NCI-H146 treated with DMSO at 0.1 percent for 48 hours (cell line): Measurements from ENCODE around the gene RABEP2.
"Not testable (repeated sequence)": the region's sequence is repeated elsewhere in the genome, so short reads cannot be mapped to it uniquely, and the experiment has no call there.

Experiments
- DNase-seq: peaks from one replicate; lab custom pipeline; 2025; ENCODE audit not compliant: unreplicated experiment; lab: John Stamatoyannopoulos, UW

Gene RABEP2

GRCh38 chr16:28932339-28933141 is 7.5 kb upstream of the RABEP2 start:
- DNase-seq: no peak

GRCh38 chr16:28931801-28932225 is 6.8 kb upstream of the RABEP2 start, which contains the start of gene CD19:
TSS of gene CD19 (plus strand) at chr16:28931971. CDS start at chr16:28932001, 30 bp downstream.
- no peak for DNase-seq

- no peak for DNase-seq
These were observed 5.6 kb upstream of the RABEP2 start for GRCh38 chr16:28930652-28931051.

- no peak for DNase-seq
These were observed 5.2 kb upstream of the RABEP2 start for GRCh38 chr16:28930203-28930602.

- no peak for DNase-seq
These were observed 2.8 kb upstream of the RABEP2 start for GRCh38 chr16:28927815-28928214.

- DNase-seq: not testable (repeated sequence)
These were observed 1.2 kb upstream of the RABEP2 start for GRCh38 chr16:28926284-28926683.

GRCh38 chr16:28925386-28926228 is 569 bp upstream of the RABEP2 start:
- peak; percentile 71 for DNase-seq

GRCh38 chr16:28924399-28924761 is 658 bp downstream of the RABEP2 start:
- DNase-seq: no peak

GRCh38 chr16:28923652-28924398 is 1.2 kb downstream of the RABEP2 start:
- no peak for DNase-seq

- DNase-seq: no peak
These were observed 1.8 kb downstream of the RABEP2 start for GRCh38 chr16:28923231-28923587.

GRCh38 chr16:28918698-28919097 is 6.3 kb downstream of the RABEP2 start:
- DNase-seq: no peak

GRCh38 chr16:28917095-28917494 is 7.9 kb downstream of the RABEP2 start:
- DNase-seq: no peak

- no peak for DNase-seq
These were observed 9.9 kb downstream of the RABEP2 start for GRCh38 chr16:28915181-28915580.

GRCh38 chr16:28913946-28914724 is 10.9 kb downstream of the RABEP2 start:
- DNase-seq: no peak

- DNase-seq: no peak
These were observed 12.5 kb downstream of the RABEP2 start for GRCh38 chr16:28912558-28912957.

GRCh38 chr16:28910086-28911031 is 14.7 kb downstream of the RABEP2 start:
- no peak for DNase-seq

- no peak for DNase-seq
These were observed 19.2 kb downstream of the RABEP2 start for GRCh38 chr16:28905800-28906372.

GRCh38 chr16:28905229-28905754 is 19.7 kb downstream of the RABEP2 start:
- no peak for DNase-seq

- DNase-seq: no peak
These were observed 20.2 kb downstream of the RABEP2 start for GRCh38 chr16:28904828-28905227.
